ENCODE results near the gene KCNQ1.

The KCNQ1 gene

GRCh38 chr11:2426826-2427521 is 17.8 kb upstream of the KCNQ1 start:
- no peak overlapping the region for H3K9ac ChIP-seq (ENCODE audit: low read length)
- no peak overlapping the region for H3K4me3 ChIP-seq (ENCODE audit: insufficient read depth in 1 of 2, low read depth in 1 of 2, low read length in 2 of 2)
- H3K4me2 ChIP-seq (ENCODE audit: low read length, poor library complexity, severe bottlenecking): no peak overlapping the region
- no peak overlapping the region for H2AK5ac ChIP-seq (ENCODE audit: low read length, severe bottlenecking)
- no peak overlapping the region for H4K8ac ChIP-seq (ENCODE audit: low read length)
- no peak overlapping the region for H3K27ac ChIP-seq (ENCODE audit: low read length, poor library complexity, severe bottlenecking)
- H2AFZ ChIP-seq (ENCODE audit: low read depth, low read length): no peak overlapping the region
- no peak overlapping the region for H3K14ac ChIP-seq (ENCODE audit: low read length in 2 of 2)
- DNase-seq: no peak
- no peaks in the 10 kb centered on the region for H3K79me1 ChIP-seq (replicated peaks; ENCODE audit: low read length, poor library complexity, severe bottlenecking)
- no peak overlapping the region for H4K91ac ChIP-seq (ENCODE audit: low read length)
- H3K4ac ChIP-seq (ENCODE audit: low read depth in 1 of 2, low read length in 2 of 2): no peak overlapping the region
- H2BK12ac ChIP-seq (ENCODE audit: low read length in 2 of 2): no peak overlapping the region
- no peak overlapping the region for H2BK15ac ChIP-seq (ENCODE audit: low read depth, poor library complexity, severe bottlenecking)
- no peaks in the 10 kb centered on the region for H3K4me1 ChIP-seq (ENCODE audit: control insufficient read depth, insufficient read depth, low read depth, low read length)
- no peaks in the 10 kb centered on the region for H3K9me3 ChIP-seq (ENCODE audit: control insufficient read depth, low read length)
- peaks cover 8 to 46% of the 10 kb centered on the region in 2 experiments for H3K27me3 ChIP-seq (ENCODE audit: control insufficient read depth in 1 of 2, insufficient read depth in 1 of 2, low read length in 2 of 2)
- H3K23ac ChIP-seq (ENCODE audit: low read length in 2 of 2): no peak overlapping the region
- H3K36me3 ChIP-seq (ENCODE audit: control insufficient read depth in 1 of 2, insufficient read depth in 2 of 2, low read depth in 1 of 2, low read length in 2 of 2): no peaks in the 10 kb centered on the region
- H2BK120ac ChIP-seq (ENCODE audit: low read depth, low read length): no peak overlapping the region
- no peak overlapping the region for H3K18ac ChIP-seq (ENCODE audit: low read depth in 1 of 2, low read length in 2 of 2)
- H2BK5ac ChIP-seq (ENCODE audit: low read depth, low read length, poor library complexity, severe bottlenecking): no peak overlapping the region
- WGBS: 86% methylated on average over 14 of the region's 14 CpGs

- Histone ChIP-seq H3K4ac (ENCODE audit: low read depth in 1 of 2, low read length in 2 of 2) (no peak overlapping the region), H3K9me3 (ENCODE audit: control insufficient read depth, low read length) (no peaks in the 10 kb centered on the region), H2BK12ac (ENCODE audit: low read length in 2 of 2) (no peak overlapping the region), H3K4me2 (ENCODE audit: low read length, poor library complexity, severe bottlenecking) (no peak overlapping the region), H4K91ac (ENCODE audit: low read length) (no peak overlapping the region), H2BK15ac (ENCODE audit: low read depth, poor library complexity, severe bottlenecking) (no peak overlapping the region), H4K8ac (ENCODE audit: low read length) (no peak overlapping the region), H3K14ac (ENCODE audit: low read length in 2 of 2) (no peak overlapping the region), H3K18ac (ENCODE audit: low read depth in 1 of 2, low read length in 2 of 2) (no peak overlapping the region), H2AK5ac (ENCODE audit: low read length, severe bottlenecking) (no peak overlapping the region), H2BK120ac (ENCODE audit: low read depth, low read length) (no peak overlapping the region), H3K4me1 (ENCODE audit: control insufficient read depth, insufficient read depth, low read depth, low read length) (no peaks in the 10 kb centered on the region), H3K9ac (ENCODE audit: low read length) (no peak overlapping the region), H2BK5ac (ENCODE audit: low read depth, low read length, poor library complexity, severe bottlenecking) (no peak overlapping the region), H3K4me3 (ENCODE audit: insufficient read depth in 1 of 2, low read depth in 1 of 2, low read length in 2 of 2) (no peak overlapping the region), H3K36me3 (ENCODE audit: control insufficient read depth in 1 of 2, insufficient read depth in 2 of 2, low read depth in 1 of 2, low read length in 2 of 2) (no peaks in the 10 kb centered on the region), H3K23ac (ENCODE audit: low read length in 2 of 2) (no peak overlapping the region), H3K27me3 (ENCODE audit: control insufficient read depth in 1 of 2, insufficient read depth in 1 of 2, low read length in 2 of 2) (peaks cover 2 to 44% of the 10 kb centered on the region in 2 experiments), H2AFZ (ENCODE audit: low read depth, low read length) (no peak overlapping the region), H3K27ac (ENCODE audit: low read length, poor library complexity, severe bottlenecking) (no peak overlapping the region), H3K79me1 (replicated peaks; ENCODE audit: low read length, poor library complexity, severe bottlenecking) (no peaks in the 10 kb centered on the region)
- WGBS: 80% methylated on average over 12 of the region's 12 CpGs
- no peak for DNase-seq
Measured at GRCh38 chr11:2427721-2428321, 17.0 kb upstream of the KCNQ1 start.

- no peak overlapping the region for H3K18ac ChIP-seq (ENCODE audit: low read depth in 1 of 2, low read length in 2 of 2)
- H3K27me3 ChIP-seq (ENCODE audit: control insufficient read depth in 1 of 2, insufficient read depth in 1 of 2, low read length in 2 of 2): peaks cover 0 to 44% of the 10 kb centered on the region in 2 experiments
- no peak overlapping the region for H3K27ac ChIP-seq (ENCODE audit: low read length, poor library complexity, severe bottlenecking)
- no peak overlapping the region for H2BK15ac ChIP-seq (ENCODE audit: low read depth, poor library complexity, severe bottlenecking)
- no peak overlapping the region for H2AK5ac ChIP-seq (ENCODE audit: low read length, severe bottlenecking)
- H2BK5ac ChIP-seq (ENCODE audit: low read depth, low read length, poor library complexity, severe bottlenecking): no peak overlapping the region
- no peak overlapping the region for H3K4me2 ChIP-seq (ENCODE audit: low read length, poor library complexity, severe bottlenecking)
- H3K9ac ChIP-seq (ENCODE audit: low read length): no peak overlapping the region
- WGBS: 59% methylated on average over 8 of the region's 8 CpGs
- no peak overlapping the region for H3K4ac ChIP-seq (ENCODE audit: low read depth in 1 of 2, low read length in 2 of 2)
- H4K8ac ChIP-seq (ENCODE audit: low read length): no peak overlapping the region
- no peak overlapping the region for H3K4me3 ChIP-seq (ENCODE audit: insufficient read depth in 1 of 2, low read depth in 1 of 2, low read length in 2 of 2)
- peak; percentile 39 for DNase-seq
- H3K9me3 ChIP-seq (ENCODE audit: control insufficient read depth, low read length): no peaks in the 10 kb centered on the region
- H4K91ac ChIP-seq (ENCODE audit: low read length): no peak overlapping the region
- no peak overlapping the region for H3K23ac ChIP-seq (ENCODE audit: low read length in 2 of 2)
- H3K14ac ChIP-seq (ENCODE audit: low read length in 2 of 2): no peak overlapping the region
- H2BK12ac ChIP-seq (ENCODE audit: low read length in 2 of 2): no peak overlapping the region
- no peaks in the 10 kb centered on the region for H3K79me1 ChIP-seq (replicated peaks; ENCODE audit: low read length, poor library complexity, severe bottlenecking)
- no peaks in the 10 kb centered on the region for H3K36me3 ChIP-seq (ENCODE audit: control insufficient read depth in 1 of 2, insufficient read depth in 2 of 2, low read depth in 1 of 2, low read length in 2 of 2)
- H2AFZ ChIP-seq (ENCODE audit: low read depth, low read length): no peak overlapping the region
- H3K4me1 ChIP-seq (ENCODE audit: control insufficient read depth, insufficient read depth, low read depth, low read length): no peaks in the 10 kb centered on the region
- no peak overlapping the region for H2BK120ac ChIP-seq (ENCODE audit: low read depth, low read length)
Measured at GRCh38 chr11:2428322-2428795, 16.4 kb upstream of the KCNQ1 start.

- Histone ChIP-seq H3K9ac (ENCODE audit: low read length) (no peak overlapping the region), H4K91ac (ENCODE audit: low read length) (no peak overlapping the region), H3K14ac (ENCODE audit: low read length in 2 of 2) (no peak overlapping the region)
Measured at GRCh38 chr11:2431395-2431794, 13.4 kb upstream of the KCNQ1 start.

More at GRCh38 chr11:2431395-2431794, 13.4 kb upstream of the KCNQ1 start:
- DNase-seq: no peak
- WGBS: 100% methylated on average over 1 of the region's 1 CpG
- H2AFZ ChIP-seq (ENCODE audit: low read depth, low read length): no peak overlapping the region
- H3K4me2 ChIP-seq (ENCODE audit: low read length, poor library complexity, severe bottlenecking): no peak overlapping the region
- H4K8ac ChIP-seq (ENCODE audit: low read length): no peak overlapping the region
- H3K23ac ChIP-seq (ENCODE audit: low read length in 2 of 2): no peak overlapping the region
- H2BK15ac ChIP-seq (ENCODE audit: low read depth, poor library complexity, severe bottlenecking): no peak overlapping the region
- no peak overlapping the region for H2AK5ac ChIP-seq (ENCODE audit: low read length, severe bottlenecking)
- H3K4me3 ChIP-seq (ENCODE audit: insufficient read depth in 1 of 2, low read depth in 1 of 2, low read length in 2 of 2): no peak overlapping the region
- no peaks in the 10 kb centered on the region for H3K36me3 ChIP-seq (ENCODE audit: control insufficient read depth in 1 of 2, insufficient read depth in 2 of 2, low read depth in 1 of 2, low read length in 2 of 2)
- H2BK12ac ChIP-seq (ENCODE audit: low read length in 2 of 2): no peak overlapping the region
- H3K27me3 ChIP-seq (ENCODE audit: control insufficient read depth in 1 of 2, insufficient read depth in 1 of 2, low read length in 2 of 2): peaks cover 8 to 57% of the 10 kb centered on the region in 2 experiments
- no peak overlapping the region for H3K18ac ChIP-seq (ENCODE audit: low read depth in 1 of 2, low read length in 2 of 2)
- H3K4ac ChIP-seq (ENCODE audit: low read depth in 1 of 2, low read length in 2 of 2): no peak overlapping the region
- H3K9me3 ChIP-seq (ENCODE audit: control insufficient read depth, low read length): no peaks in the 10 kb centered on the region
- H3K79me1 ChIP-seq (replicated peaks; ENCODE audit: low read length, poor library complexity, severe bottlenecking): no peaks in the 10 kb centered on the region
- no peak overlapping the region for H3K27ac ChIP-seq (ENCODE audit: low read length, poor library complexity, severe bottlenecking)
- no peak overlapping the region for H2BK5ac ChIP-seq (ENCODE audit: low read depth, low read length, poor library complexity, severe bottlenecking)
- no peaks in the 10 kb centered on the region for H3K4me1 ChIP-seq (ENCODE audit: control insufficient read depth, insufficient read depth, low read depth, low read length)
- no peak overlapping the region for H2BK120ac ChIP-seq (ENCODE audit: low read depth, low read length)

All from mesenchymal stem cell (in vitro differentiated cells and primary cell).